ENCODE data around the gene MRPL12. TPM values are rescaled to one million over a fixed set of nuclear protein-coding genes. Genes with fewer than 3 reads are reported as not detected.
A peak's percentile ranks its signal among the peaks of the same experiment; 100 is the strongest.

MRPL12 gene
- total and polyA plus RNA-seq, 2 of the 13 experiments (the other 11 are each of a cell fraction or from before 2014, with no cell fraction given) = 39.1 to 94.1 TPM

- intact Hi-C loops (cut with micrococcal nuclease; ENCODE audit: unreplicated experiment) (no loop called here), in situ Hi-C loops (cut with HindIII; ENCODE audit: extremely low pct_ligation_motif_present, low pct_unique_long_range_greater_than_20kb) (no loop called here)
- Histone ChIP-seq H3K9me3 (ENCODE audit: low read length) (no peaks in the 10 kb centered on the region), H4K20me1 (ENCODE audit: insufficient read depth, low read length) (no peaks in the 10 kb centered on the region), H2AFZ (ENCODE audit: low read length) (no peak overlapping the region), H3K4me3 (replicated peaks in 1 of 3; ENCODE audit: insufficient read depth in 1 of 3, low read depth in 2 of 3, low read length in 3 of 3) (peak overlapping the region in 1 of 3 experiments; percentile 92; a peak in 2 of 6 replicates), H3K9ac (ENCODE audit: insufficient read depth, low read depth, low read length) (no peak overlapping the region), H3K79me2 (ENCODE audit: insufficient read depth, low read length) (peaks cover 31% of the 10 kb centered on the region), H3K4me2 (ENCODE audit: low read depth, low read length) (peak overlapping the region; percentile 96), H3K36me3 (replicated peaks in 1 of 2; ENCODE audit: control insufficient read depth in 1 of 2, insufficient read depth in 2 of 2, low read length in 2 of 2) (peaks cover 21 to 47% of the 10 kb centered on the region in 2 experiments), H3K27ac (ENCODE audit: extremely low read length, insufficient read depth, low read length) (no peak overlapping the region), H3K4me1 (ENCODE audit: insufficient read depth, low read length) (peaks cover 28% of the 10 kb centered on the region), H3K27me3 (ENCODE audit: control insufficient read depth in 1 of 2, insufficient read depth in 2 of 2, low read length in 2 of 2) (no peaks in the 10 kb centered on the region; a peak in 1 of 5 replicates)
- BruUV-seq (replicated peaks) = no TSS peak
- ATAC-seq = no peak
- POLR2A ChIA-PET = interaction anchor here (1.6 to 6.3 kb wide), 7 partner anchors 8 to 146 kb away, joined by 4 to 143 read pairs (median 19); partner anchors contain the start of genes ARL16, HGS, MCRIP1 and MRPL12
- FAIRE-seq = no peak
- CTCF ChIA-PET (ENCODE audit: low intra/inter-chr PET ratio, low total read pairs) = no interaction called here
- DNase-seq (ENCODE audit: low spot score) = no peak
- 93% methylated on average over 14 of the region's 32 CpGs for WGBS (ENCODE audit: low lambda C conversion rate)
- peak; percentile 13; the same call in 1 of the 2 replicates for TF ChIP-seq ZNF776 (CRISPR knock-in tag; IDR thresholded peaks at IDR 0.05)
- no peak for TF ChIP-seq KMT2A (CRISPR knock-in tag; IDR thresholded peaks at IDR 0.05)
- TF ChIP-seq ZFP91 (CRISPR knock-in tag; IDR thresholded peaks at IDR 0.05; ENCODE audit: borderline replicate concordance) = no peak
- TF ChIP-seq ZNF430 (CRISPR knock-in tag; IDR thresholded peaks at IDR 0.05) = no peak
- no peak for TF ChIP-seq ZNF296 (CRISPR knock-in tag; conservative IDR thresholded peaks at IDR 0.05)
- TF ChIP-seq AGO2 (optimal IDR thresholded peaks at IDR 0.05; ENCODE audit: low read depth, low read length) = peak; percentile 54
- TF ChIP-seq AFF4 (CRISPR knock-in tag; IDR thresholded peaks at IDR 0.05) = no peak
- TF ChIP-seq MAFG (CRISPR knock-in tag; IDR thresholded peaks at IDR 0.05) = no peak
- TF ChIP-seq ZKSCAN1 (IDR thresholded peaks at IDR 0.05; ENCODE audit: low read length) = no peak
- no peak for TF ChIP-seq AKNA (CRISPR knock-in tag; IDR thresholded peaks at IDR 0.05; ENCODE audit: borderline replicate concordance)
- TF ChIP-seq KMT2B (CRISPR knock-in tag; IDR thresholded peaks at IDR 0.05) = no peak
- no peak for TF ChIP-seq ZNF451 (CRISPR knock-in tag; IDR thresholded peaks at IDR 0.05)
- no peak for TF ChIP-seq ZNF44 (CRISPR knock-in tag; IDR thresholded peaks at IDR 0.05)
- TF ChIP-seq NR2F1 (CRISPR knock-in tag; IDR thresholded peaks at IDR 0.05) = no peak
These were observed 12.1 kb downstream of the MRPL12 start for GRCh38 chr17:81715107-81715871.

All from HepG2 (cell line).